Measurements from ENCODE around the gene ZNF174. TPM values are rescaled to one million over a fixed set of nuclear protein-coding genes. Genes with fewer than 3 reads are reported as not detected.

The ZNF174 gene
- total RNA-seq, 2 donors from 2014 or later = 7.6 to 7.7 TPM

DNA sequence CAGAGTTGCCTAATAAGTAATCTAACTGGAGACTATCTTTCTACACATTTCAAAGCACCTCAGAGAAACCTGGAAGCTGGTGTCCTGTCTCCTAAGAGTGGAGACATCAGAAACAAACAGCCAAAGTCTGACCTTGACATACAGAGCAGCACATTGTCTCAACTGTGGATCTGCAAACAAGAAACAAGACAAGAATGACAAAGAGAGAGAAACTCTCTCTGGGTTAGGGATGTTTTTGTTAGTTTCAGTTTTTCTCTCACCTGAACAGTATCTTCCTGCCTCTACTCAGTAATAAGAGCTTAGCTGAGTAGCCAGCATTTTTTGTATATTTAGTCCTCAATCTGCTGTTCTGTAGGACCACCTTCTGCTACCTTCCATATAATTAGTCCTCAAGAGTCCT is 33.4 kb downstream of the ZNF174 start:
- DNase-seq (no peak), ATAC-seq (no peak)
- intact Hi-C loops (cut with DNase I, micrococcal nuclease) = no loop called here

DNA sequence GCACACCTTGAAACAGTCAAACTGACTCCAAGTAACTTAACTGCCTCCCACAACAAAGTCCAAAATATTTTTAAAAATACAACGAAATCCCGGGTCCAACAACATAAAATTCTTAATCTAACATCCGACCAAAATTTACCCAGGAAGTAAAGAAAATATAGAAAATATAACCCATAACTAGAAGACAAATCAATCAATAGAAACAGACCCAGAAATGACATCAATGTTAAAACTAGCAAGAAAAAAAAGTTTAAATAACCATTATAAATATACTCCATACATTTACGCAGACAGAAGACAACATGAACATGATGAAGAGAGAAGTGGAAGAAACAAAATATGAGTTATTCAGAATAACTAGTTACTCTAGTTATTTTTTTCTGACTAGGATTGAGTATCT is 38.6 kb downstream of the ZNF174 start:
- DNase-seq = no peak
- intact Hi-C loops (cut with DNase I, micrococcal nuclease) = no loop called here
- no peak for ATAC-seq

DNA sequence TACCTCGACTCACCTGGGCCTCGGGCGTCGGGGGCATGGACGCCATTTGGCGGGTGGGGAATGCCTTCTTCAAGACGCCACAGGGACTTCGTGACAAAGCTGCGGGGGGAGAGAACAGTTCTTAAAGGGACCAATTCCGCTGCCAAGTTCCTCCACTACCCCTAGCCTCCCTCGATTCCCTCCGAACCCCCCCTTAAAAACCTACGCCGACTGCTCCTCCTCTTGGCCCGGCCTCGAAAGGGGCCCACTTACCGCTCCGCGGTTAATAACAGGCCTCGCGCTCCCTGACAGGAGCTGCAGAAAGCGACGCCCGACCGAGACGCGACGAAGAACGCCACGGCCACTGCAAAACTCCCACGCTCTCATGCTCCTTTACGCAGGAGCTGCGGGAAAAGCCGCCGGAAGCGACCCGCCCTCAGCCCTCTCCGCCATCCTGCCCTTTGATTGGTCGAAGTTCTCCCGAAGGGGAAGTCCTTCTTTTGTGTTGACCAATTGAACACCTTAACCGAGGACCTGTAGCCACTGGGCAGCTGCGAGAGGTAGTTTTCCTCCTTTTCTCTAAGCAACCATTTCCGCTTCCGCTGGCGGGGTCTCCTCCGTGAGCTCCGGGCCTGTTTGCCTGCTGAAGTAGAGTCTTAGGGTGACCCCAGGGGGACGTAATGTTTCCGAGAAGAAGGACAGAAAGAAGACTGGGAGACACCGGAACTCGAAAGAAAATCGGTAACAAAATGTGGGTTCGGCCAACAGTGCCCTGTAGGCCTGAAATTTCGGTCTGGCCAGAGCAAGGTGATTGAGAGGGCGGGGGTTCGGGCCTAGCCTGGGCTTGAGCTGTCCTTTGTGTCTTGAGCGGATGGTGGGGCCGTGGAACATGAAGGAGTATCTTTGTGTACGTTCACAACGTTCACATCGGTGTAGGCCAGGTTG is 42.4 kb downstream of the ZNF174 start, which contains the start of the genes NAA60 and ZNF597:
TSS of gene NAA60 (plus strand) at position 573 of the 924 bp plus-strand sequence. CDS start 32,548 bp downstream, outside the sequence.
TSS of gene ZNF597 (minus strand) at position 397 of the 924 bp plus-strand sequence. CDS start at position 46, 351 bp downstream.
- DNase-seq (peak; percentile 76 to 87), ATAC-seq (peak; percentile 98)
- intact Hi-C loops (cut with DNase I, micrococcal nuclease) = no loop called here

DNA sequence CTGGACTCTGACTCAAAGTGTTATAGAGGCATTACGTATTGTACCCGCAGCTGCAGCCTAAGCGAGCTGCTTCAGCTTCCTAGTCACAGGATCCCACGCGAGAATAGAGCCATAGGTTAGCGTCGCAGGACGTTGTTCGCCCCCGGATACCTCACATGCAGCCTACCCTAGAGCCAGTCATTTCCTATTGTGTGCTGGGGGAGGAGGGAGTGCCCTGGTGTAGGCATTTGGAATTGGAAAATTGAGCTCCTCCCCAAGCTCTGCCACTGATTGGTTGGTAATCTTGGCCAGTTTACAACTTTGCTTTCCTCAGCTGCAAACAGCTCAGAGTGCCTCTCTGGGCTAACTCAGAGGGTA is 43.0 kb downstream of the ZNF174 start:
- DNase-seq = peak; percentile 18 to 41
- ATAC-seq = peak; percentile 86
- intact Hi-C loops (cut with DNase I, micrococcal nuclease) = no loop called here

DNA sequence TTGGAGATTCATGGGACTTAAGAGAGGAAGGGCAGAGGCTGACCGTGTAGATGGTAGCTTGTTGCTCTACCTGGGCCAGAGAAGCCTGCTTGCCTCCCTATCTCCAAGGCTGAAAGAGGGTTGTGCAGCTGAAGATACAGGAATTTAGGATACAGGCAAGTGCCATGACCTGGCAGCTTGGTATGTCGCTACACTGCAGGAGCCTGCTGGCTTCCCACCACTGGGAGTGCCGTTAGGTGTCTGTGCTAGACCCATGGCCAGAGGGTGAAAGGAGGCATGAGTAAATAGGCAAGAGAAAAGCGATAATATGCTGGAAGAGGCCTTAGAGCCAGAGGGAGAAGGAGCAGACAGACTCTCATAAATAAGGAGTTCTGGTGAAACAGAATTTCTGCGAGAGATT is 53.1 kb downstream of the ZNF174 start:
- no peak for DNase-seq
- intact Hi-C loops (cut with DNase I, micrococcal nuclease) = no loop called here
- ATAC-seq = no peak

DNA sequence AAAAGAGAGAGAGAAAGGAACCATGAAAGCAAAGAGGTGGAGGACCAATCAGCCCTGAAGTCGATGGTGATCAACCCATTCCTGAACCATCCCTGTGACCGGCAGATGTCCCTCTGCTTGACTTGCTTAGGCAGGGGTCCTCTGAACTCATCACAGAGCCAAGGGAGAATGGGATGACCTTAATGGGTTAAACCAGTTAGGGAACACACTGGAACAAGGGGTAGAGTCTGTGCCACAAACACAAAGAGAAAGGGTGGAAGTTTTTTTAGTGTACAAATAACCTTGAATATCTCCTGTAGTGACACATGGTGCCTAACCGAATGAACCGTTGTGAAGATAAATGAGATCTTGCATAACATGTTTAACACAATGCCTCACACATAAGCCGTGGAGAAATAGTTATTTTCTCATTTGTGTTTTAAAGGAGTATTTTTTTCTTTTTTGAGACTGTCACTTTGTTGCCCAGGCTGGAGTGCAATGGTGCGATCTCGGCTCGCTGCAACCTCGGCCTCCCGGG is 53.7 kb downstream of the ZNF174 start:
- DNase-seq (no peak), ATAC-seq (no peak)
- intact Hi-C loops (cut with DNase I, micrococcal nuclease) = no loop called here

DNA sequence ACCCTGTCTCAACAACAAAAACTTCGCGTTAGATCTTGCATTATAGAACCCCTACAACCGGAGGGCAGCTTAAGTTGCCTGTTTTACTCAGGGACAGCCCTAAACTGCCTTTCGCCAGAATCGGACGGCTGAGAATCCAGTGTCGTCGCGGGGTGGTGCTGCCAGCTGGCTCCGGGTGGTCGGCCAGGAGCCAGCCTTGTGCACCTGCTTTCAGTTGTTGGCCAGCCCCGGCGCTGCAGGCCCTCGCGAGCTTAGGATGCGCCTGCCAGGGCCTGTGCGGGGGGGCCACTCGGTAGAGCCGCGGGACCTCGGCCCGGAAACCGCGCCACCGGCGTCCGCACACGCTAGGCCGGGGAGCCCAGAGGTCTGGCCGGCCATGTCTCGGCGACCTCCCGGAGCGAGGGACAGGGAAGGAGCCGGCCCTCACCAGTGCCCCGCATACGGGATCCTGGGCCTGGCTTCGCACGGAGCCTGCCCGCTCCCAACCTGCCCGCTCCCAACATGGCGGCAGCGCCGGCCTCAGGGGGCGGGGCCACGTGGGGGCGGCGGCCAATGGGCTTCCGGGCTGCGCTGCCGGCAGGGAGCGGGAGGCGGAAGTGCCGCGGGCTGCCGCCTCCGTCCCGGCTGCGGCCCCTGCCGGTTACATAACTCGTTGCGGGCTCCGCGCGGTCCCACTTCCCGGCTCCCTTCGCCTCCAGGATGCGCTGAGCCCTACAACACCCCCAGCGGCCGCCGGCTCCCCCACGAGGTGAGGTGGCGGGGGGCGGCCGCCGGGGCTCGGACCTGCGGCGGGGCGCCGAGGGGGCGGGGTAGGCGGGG is 56.6 kb downstream of the ZNF174 start:
- intact Hi-C loops (cut with DNase I, micrococcal nuclease) = no loop called here
- peak; percentile 84 for ATAC-seq
- peak; percentile 87 to 91 for DNase-seq

DNA sequence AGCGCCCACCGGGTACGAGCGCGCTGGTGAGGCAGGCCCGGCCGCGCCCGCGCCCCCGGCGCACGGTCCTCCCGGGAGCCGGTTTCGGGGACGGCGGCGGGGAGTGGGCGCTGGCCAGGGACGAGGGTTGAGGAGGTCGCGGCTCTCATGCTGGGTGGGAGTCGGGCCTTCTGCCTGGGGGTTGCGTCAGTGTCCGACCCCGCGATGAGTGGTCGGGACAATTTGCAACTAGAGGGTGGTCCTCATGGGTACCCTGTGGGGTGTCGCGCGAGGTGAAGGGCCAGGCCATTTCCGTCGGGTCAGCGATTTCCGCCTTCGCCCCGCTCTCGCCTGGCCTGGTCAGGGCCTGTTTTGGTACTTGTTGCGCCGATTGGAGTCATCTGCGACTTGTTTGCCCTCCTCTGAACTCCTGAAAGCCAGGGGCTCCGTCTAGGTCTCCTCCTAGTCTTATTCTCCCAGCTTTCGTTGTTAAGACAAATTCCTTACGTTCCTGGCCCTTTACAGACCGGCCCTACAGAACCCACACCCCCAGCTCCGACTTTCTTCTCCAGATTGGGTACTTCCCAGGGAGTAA is 57.4 kb downstream of the ZNF174 start:
- ATAC-seq (no peak), DNase-seq (peak in 1 of 2 donors; percentile 38)
- intact Hi-C loops (cut with DNase I, micrococcal nuclease) = no loop called here

DNA sequence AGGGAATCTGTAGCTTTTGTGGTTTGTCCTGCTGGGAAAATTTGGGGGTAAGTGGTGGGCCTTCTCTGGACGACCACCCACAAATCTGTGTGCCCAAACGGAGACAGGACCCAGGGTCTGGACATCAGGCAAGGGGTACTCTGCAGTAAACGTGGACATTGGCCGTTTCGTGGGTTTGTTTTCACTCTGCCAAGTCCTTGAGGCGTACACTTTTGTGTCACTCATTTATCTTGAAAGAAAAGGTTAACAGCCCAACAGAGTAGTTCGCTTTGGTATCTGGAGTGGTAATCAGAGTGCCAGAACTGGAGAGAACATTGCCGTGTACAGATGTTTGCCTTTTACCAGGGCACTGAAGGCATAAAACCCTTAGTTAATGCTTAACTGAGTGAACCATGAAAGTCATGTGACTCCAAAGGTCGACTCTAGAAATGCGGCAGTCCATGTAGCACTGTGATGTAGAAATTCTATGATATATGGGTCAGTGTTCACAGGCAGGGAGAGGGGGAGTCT is 57.9 kb downstream of the ZNF174 start:
- DNase-seq = peak; percentile 29 to 49
- intact Hi-C loops (cut with DNase I, micrococcal nuclease) = no loop called here
- peak; percentile 71 for ATAC-seq

Other genes starting within 250 kb of the ZNF174 start
- not detected for gene OR1F1, start 213.0 kb upstream of the ZNF174 start, total RNA-seq
- gene ZNF200, start 166.1 kb upstream of the ZNF174 start, total RNA-seq = 1 to 10 TPM; 6.0 to 6.1 TPM
- under 1 TPM; 0.37 to 0.67 TPM for gene MEFV, start 144.6 kb upstream of the ZNF174 start, total RNA-seq
- gene ZNF263, start 117.7 kb upstream of the ZNF174 start, total RNA-seq = 10 to 100 TPM; 21.2 to 24.3 TPM
- 1 to 10 TPM; 1.8 to 2.1 TPM for gene TIGD7, start 95.8 kb upstream of the ZNF174 start, total RNA-seq
- 10 to 100 TPM; 17.9 to 24.1 TPM for gene ZNF75A, start 95.7 kb upstream of the ZNF174 start, total RNA-seq
- not detected for gene OR2C1, start 45.3 kb upstream of the ZNF174 start, total RNA-seq
- 10 to 100 TPM; 10.1 to 12.5 TPM for gene ZSCAN32, start 211 bp upstream of the ZNF174 start, total RNA-seq
- 1 to 10 TPM; 1.5 to 1.6 TPM for gene ZNF597, start 42.3 kb downstream of the ZNF174 start, total RNA-seq
- gene NAA60, start 42.5 kb downstream of the ZNF174 start, total RNA-seq = 10 to 100 TPM; 76.5 to 85.3 TPM
- gene C16orf90, start 94.3 kb downstream of the ZNF174 start, total RNA-seq = not detected
- 10 to 100 TPM in 1 of 2 donors, 1 to 10 TPM in 1; 9.2 to 11.5 TPM for gene CLUAP1, start 99.8 kb downstream of the ZNF174 start, total RNA-seq
- gene NLRC3, start 176.2 kb downstream of the ZNF174 start, total RNA-seq = 1 to 10 TPM; 1.3 to 1.4 TPM
- 1 to 10 TPM; 3.7 to 4.9 TPM for gene SLX4, start 210.4 kb downstream of the ZNF174 start, total RNA-seq

Measured in left colon (tissue), 2 donors.